ENCODE data around the gene TENT4B.

DNA sequence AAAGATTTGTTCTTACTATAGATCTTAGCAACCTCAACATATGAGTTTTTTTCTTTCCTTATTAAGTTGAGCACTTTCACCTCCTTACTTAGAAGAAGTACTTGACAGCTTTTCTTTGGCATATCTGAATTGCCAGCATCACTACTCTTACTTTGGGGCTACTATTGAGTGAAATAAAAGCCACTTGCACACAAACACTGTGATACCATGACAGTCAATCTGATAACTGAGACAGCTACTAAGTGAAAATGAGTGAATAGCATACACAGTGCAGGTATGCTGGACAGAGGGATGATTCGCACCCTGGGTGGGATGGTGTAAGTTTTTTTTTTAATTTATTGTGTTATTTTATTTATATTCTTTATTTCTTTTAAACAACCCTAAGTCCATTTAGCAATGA lies 13.5 kb upstream of the TENT4B start:
- no peak for TF ChIP-seq POLR2A (IDR thresholded peaks at IDR 0.05)
- TF ChIP-seq, protein P1, sequence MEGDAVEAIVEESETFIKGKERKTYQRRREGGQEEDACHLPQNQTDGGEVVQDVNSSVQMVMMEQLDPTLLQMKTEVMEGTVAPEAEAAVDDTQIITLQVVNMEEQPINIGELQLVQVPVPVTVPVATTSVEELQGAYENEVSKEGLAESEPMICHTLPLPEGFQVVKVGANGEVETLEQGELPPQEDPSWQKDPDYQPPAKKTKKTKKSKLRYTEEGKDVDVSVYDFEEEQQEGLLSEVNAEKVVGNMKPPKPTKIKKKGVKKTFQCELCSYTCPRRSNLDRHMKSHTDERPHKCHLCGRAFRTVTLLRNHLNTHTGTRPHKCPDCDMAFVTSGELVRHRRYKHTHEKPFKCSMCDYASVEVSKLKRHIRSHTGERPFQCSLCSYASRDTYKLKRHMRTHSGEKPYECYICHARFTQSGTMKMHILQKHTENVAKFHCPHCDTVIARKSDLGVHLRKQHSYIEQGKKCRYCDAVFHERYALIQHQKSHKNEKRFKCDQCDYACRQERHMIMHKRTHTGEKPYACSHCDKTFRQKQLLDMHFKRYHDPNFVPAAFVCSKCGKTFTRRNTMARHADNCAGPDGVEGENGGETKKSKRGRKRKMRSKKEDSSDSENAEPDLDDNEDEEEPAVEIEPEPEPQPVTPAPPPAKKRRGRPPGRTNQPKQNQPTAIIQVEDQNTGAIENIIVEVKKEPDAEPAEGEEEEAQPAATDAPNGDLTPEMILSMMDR (IDR thresholded peaks at IDR 0.05), result no peak

Data from Peyer's patch (tissue), 4 donors.